Prostate gland (tissue), 2 donors: ENCODE data around the gene PALD1.

Experiments
- CTCF ChIP-seq, 4 experiments: fragments of 200-600 bp in 2 of 4; fragments of 450-650 bp in 2 of 4; sonication (generic) in 2 of 4; IDR thresholded peaks; 1 replicate in 3 of 4; 2 replicates in 1 of 4; pipeline ENCODE4 v1.5.1; 2016 to 2019; ENCODE audit warnings: antibody characterized with exemption in 4 of 4, mild to moderate bottlenecking in 2 of 4, moderate library complexity in 2 of 4
- POLR2A ChIP-seq: fragments of 450-650 bp; IDR thresholded peaks from one replicate; pipeline ENCODE4 v1.6.1; 2016; ENCODE audit warnings: antibody characterized with exemption, mild to moderate bottlenecking

- TF ChIP-seq CTCF (IDR thresholded peaks at IDR 0.05) (no peak), POLR2A (no peak)
These were observed 45.9 kb upstream of the PALD1 start for GRCh38 chr10:70432561-70433263.
